ENCODE data around the gene UBE2G1. TPM values are rescaled to one million over a fixed set of nuclear protein-coding genes. Genes with fewer than 3 reads are reported as not detected.

Gene UBE2G1
- total RNA-seq, 2 donors from 2014 or later, result 67.3 to 70.1 TPM

GRCh38 chr17:4221163-4221562 lies 145.3 kb downstream of the UBE2G1 start:
- H3K4me3 ChIP-seq, result no peak overlapping the region
- no peaks in the 10 kb centered on the region for H3K27me3 ChIP-seq
- H3K4me1 ChIP-seq, result no peaks in the 10 kb centered on the region
- H3K36me3 ChIP-seq, result no peaks in the 10 kb centered on the region
- intact Hi-C loops (cut with DNase I), result no loop called here
- H3K27ac ChIP-seq, result no peak overlapping the region
- DNase-seq, result no peak
- H3K9ac ChIP-seq (ENCODE audit: low read depth in 2 of 2, low read length in 2 of 2), result no peak overlapping the region
- no peak for TF ChIP-seq CTCF (IDR thresholded peaks at IDR 0.05)
- no peaks in the 10 kb centered on the region for H3K9me3 ChIP-seq

GRCh38 chr17:4220655-4221054 lies 145.8 kb downstream of the UBE2G1 start:
- intact Hi-C loops (cut with DNase I), result no loop called here
- Histone ChIP-seq H3K36me3 (no peaks in the 10 kb centered on the region), H3K4me1 (no peaks in the 10 kb centered on the region), H3K4me3 (no peak overlapping the region), H3K9me3 (no peaks in the 10 kb centered on the region), H3K27me3 (no peaks in the 10 kb centered on the region), H3K27ac (no peak overlapping the region), H3K9ac (ENCODE audit: low read depth in 2 of 2, low read length in 2 of 2) (peak overlapping the region in 1 of 2 donors; percentile 23)
- DNase-seq, result no peak
- no peak for TF ChIP-seq CTCF (IDR thresholded peaks at IDR 0.05)

Other genes with a start within 250 kb of the UBE2G1 start
- 10 to 100 TPM; 89.8 to 96.1 TPM for gene ZZEF1, start 223.6 kb downstream of the UBE2G1 start, total RNA-seq
- gene CYB5D2, start 223.5 kb downstream of the UBE2G1 start, total RNA-seq, result 10 to 100 TPM in 1 of 2 donors, 1 to 10 TPM in 1; 7.8 to 12.2 TPM
- gene ANKFY1, start 102.7 kb downstream of the UBE2G1 start, total RNA-seq, result 10 to 100 TPM; 43.8 to 51.8 TPM
- 1 to 10 TPM in 1 of 2 donors, under 1 TPM in 1; 0.90 to 1.0 TPM for gene SPNS3, start 67.3 kb upstream of the UBE2G1 start, total RNA-seq
- 10 to 100 TPM; 13.7 to 17.4 TPM for gene SPNS2, start 132.2 kb upstream of the UBE2G1 start, total RNA-seq
- gene MYBBP1A, start 188.7 kb upstream of the UBE2G1 start, total RNA-seq, result 10 to 100 TPM; 21.4 to 58.7 TPM
- 100 to 1,000 TPM; 158 to 163 TPM for gene GGT6, start 193.9 kb upstream of the UBE2G1 start, total RNA-seq
- under 1 TPM in 1 of 2 donors, not detected in 1; 0.27 TPM for gene SMTNL2, start 217.9 kb upstream of the UBE2G1 start, total RNA-seq